HG03521 (cell line): ENCODE results near the gene C15orf40.
"Not testable (repeated sequence)": the region's sequence is repeated elsewhere in the genome, so short reads cannot be mapped to it uniquely, and the experiment has no call there.

Experiments used
- ATAC-seq: cut with Tn5 transposase; IDR thresholded peaks from one replicate; pipeline ENCODE4 v1.9.1; 2021; ENCODE audit warnings: mild to moderate bottlenecking, moderate library complexity; ENCODE audit not compliant: unreplicated experiment

Gene C15orf40

GRCh38 chr15:82958638-82959037 lies 52.8 kb downstream of the C15orf40 start:
- no peak for ATAC-seq

GRCh38 chr15:82952158-82953081 lies 59.0 kb downstream of the C15orf40 start, which contains the start of gene HOMER2:
HOMER2 (minus strand) TSS chr15:82952720; CDS start chr15:82952535, 185 bp downstream.
- no peak for ATAC-seq

GRCh38 chr15:82951472-82952157 lies 59.8 kb downstream of the C15orf40 start:
- no peak for ATAC-seq

GRCh38 chr15:82950746-82951370 lies 60.6 kb downstream of the C15orf40 start:
- ATAC-seq: no peak

- no peak for ATAC-seq
These were observed 61.1 kb downstream of the C15orf40 start for GRCh38 chr15:82950295-82950694.

- ATAC-seq: no peak
These were observed 65.2 kb downstream of the C15orf40 start for GRCh38 chr15:82946155-82946701.

GRCh38 chr15:82945326-82945725 lies 66.1 kb downstream of the C15orf40 start:
- no peak for ATAC-seq

- ATAC-seq: no peak
These were observed 66.6 kb downstream of the C15orf40 start for GRCh38 chr15:82944821-82945220.

GRCh38 chr15:82944056-82944455 lies 67.4 kb downstream of the C15orf40 start:
- ATAC-seq: no peak

- ATAC-seq: no peak
These were observed 68.3 kb downstream of the C15orf40 start for GRCh38 chr15:82943176-82943575.

- ATAC-seq: no peak
These were observed 68.7 kb downstream of the C15orf40 start for GRCh38 chr15:82942691-82943090.

- ATAC-seq: not testable (repeated sequence)
These were observed 71.8 kb downstream of the C15orf40 start for GRCh38 chr15:82939678-82940077.
